ENCODE data around the gene ATOX1.

GRCh38 chr5:151741678-151742423 lies 16.6 kb downstream of the ATOX1 start:
- TF ChIP-seq CTCF (conservative IDR thresholded peaks at IDR 0.05; ENCODE audit: low read depth, low read length): no peak
- TF ChIP-seq EZH2 (IDR thresholded peaks at IDR 0.05; ENCODE audit: borderline replicate concordance, low read depth, low read length, poor library complexity, severe bottlenecking): no peak
